ENCODE data around the gene GUK1. TPM values are rescaled to one million over a fixed set of nuclear protein-coding genes. Genes with fewer than 3 reads are reported as not detected.

GUK1 gene
- total RNA-seq, 2 donors from 2014 or later = 110 to 112 TPM

- H3K27me3 ChIP-seq (ENCODE audit: control insufficient read depth, insufficient read depth, low read length, poor library complexity, severe bottlenecking) = no peaks in the 10 kb centered on the region
- no peak overlapping the region for H3K27ac Mint-ChIP-seq
- no peak for TF ChIP-seq CTCF (conservative IDR thresholded peaks at IDR 0.05)
Measured at GRCh38 chr1:228107636-228108035, 32.4 kb upstream of the GUK1 start.

GRCh38 chr1:228108055-228108690 lies 31.9 kb upstream of the GUK1 start:
- no peak overlapping the region for H3K27ac ChIP-seq (ENCODE audit: low read depth, low read length)
- no peak for TF ChIP-seq CTCF (conservative IDR thresholded peaks at IDR 0.05)

More at GRCh38 chr1:228107636-228108035, 32.4 kb upstream of the GUK1 start:
- Mint-ChIP-seq H3K4me3 (peak overlapping the region; percentile 84), H3K4me1 (peaks cover 12% of the 10 kb centered on the region), H3K36me3 (ENCODE audit: low read depth) (peaks cover 13% of the 10 kb centered on the region), H3K9me3 (peaks cover 2% of the 10 kb centered on the region), H3K27me3 (ENCODE audit: insufficient read depth) (peaks cover 4% of the 10 kb centered on the region)
- DNase-seq = peak; percentile 35
- Histone ChIP-seq H3K9ac (ENCODE audit: extremely low read depth, low read length, poor library complexity, severe bottlenecking) (no peak overlapping the region), H3K4me1 (ENCODE audit: control insufficient read depth, insufficient read depth, low read length) (peaks cover 5% of the 10 kb centered on the region), H3K36me3 (ENCODE audit: control insufficient read depth, insufficient read depth, low read length) (peaks cover 14% of the 10 kb centered on the region), H3K27ac (ENCODE audit: low read depth, low read length) (no peak overlapping the region), H3K9me3 (ENCODE audit: control insufficient read depth, low read length) (no peaks in the 10 kb centered on the region), H3K4me3 (ENCODE audit: low read length) (no peak overlapping the region)
- WGBS, 2 experiments (ENCODE audit: insufficient coverage in 1 of 2, insufficient read length in 1 of 2) = 92 to 95% methylated on average over 16 to 19 of the region's 19 CpGs

GRCh38 chr1:228108742-228109072 lies 31.4 kb upstream of the GUK1 start:
- peaks cover 3% of the 10 kb centered on the region for H3K9me3 ChIP-seq (ENCODE audit: control insufficient read depth, low read length)
- peak overlapping the region; percentile 87 for H3K9ac ChIP-seq (ENCODE audit: extremely low read depth, low read length, poor library complexity, severe bottlenecking)
- Mint-ChIP-seq H3K9me3 (peaks cover 2% of the 10 kb centered on the region), H3K27ac (peak overlapping the region; percentile 94), H3K36me3 (ENCODE audit: low read depth) (peaks cover 13% of the 10 kb centered on the region), H3K4me3 (peak overlapping the region; percentile 84), H3K4me1 (peaks cover 12% of the 10 kb centered on the region), H3K27me3 (ENCODE audit: insufficient read depth) (peaks cover 4% of the 10 kb centered on the region)
- H3K4me3 ChIP-seq (ENCODE audit: low read length) = peak overlapping the region; percentile 94
- TF ChIP-seq CTCF (conservative IDR thresholded peaks at IDR 0.05) = no peak
- DNase-seq = no peak
- H3K27ac ChIP-seq (ENCODE audit: low read depth, low read length) = peak overlapping the region; percentile 58
- 5 to 10% methylated on average over 4 to 8 of the region's 8 CpGs for WGBS, 2 experiments (ENCODE audit: insufficient coverage in 1 of 2, insufficient read length in 1 of 2)
- no peaks in the 10 kb centered on the region for H3K27me3 ChIP-seq (ENCODE audit: control insufficient read depth, insufficient read depth, low read length, poor library complexity, severe bottlenecking)
- peaks cover 14% of the 10 kb centered on the region for H3K36me3 ChIP-seq (ENCODE audit: control insufficient read depth, insufficient read depth, low read length)
- peaks cover 5% of the 10 kb centered on the region for H3K4me1 ChIP-seq (ENCODE audit: control insufficient read depth, insufficient read depth, low read length)

More at GRCh38 chr1:228108055-228108690, 31.9 kb upstream of the GUK1 start:
- peak overlapping the region; percentile 87 for H3K9ac ChIP-seq (ENCODE audit: extremely low read depth, low read length, poor library complexity, severe bottlenecking)
- Mint-ChIP-seq H3K27ac (peak overlapping the region; percentile 94), H3K4me3 (peak overlapping the region; percentile 84), H3K4me1 (peaks cover 12% of the 10 kb centered on the region), H3K9me3 (peaks cover 2% of the 10 kb centered on the region), H3K36me3 (ENCODE audit: low read depth) (peaks cover 13% of the 10 kb centered on the region), H3K27me3 (ENCODE audit: insufficient read depth) (peaks cover 4% of the 10 kb centered on the region)
- no peaks in the 10 kb centered on the region for H3K9me3 ChIP-seq (ENCODE audit: control insufficient read depth, low read length)
- 88 to 91% methylated on average over 6 to 11 of the region's 11 CpGs for WGBS, 2 experiments (ENCODE audit: insufficient coverage in 1 of 2, insufficient read length in 1 of 2)
- no peaks in the 10 kb centered on the region for H3K27me3 ChIP-seq (ENCODE audit: control insufficient read depth, insufficient read depth, low read length, poor library complexity, severe bottlenecking)
- peaks cover 5% of the 10 kb centered on the region for H3K4me1 ChIP-seq (ENCODE audit: control insufficient read depth, insufficient read depth, low read length)
- peaks cover 14% of the 10 kb centered on the region for H3K36me3 ChIP-seq (ENCODE audit: control insufficient read depth, insufficient read depth, low read length)
- peak overlapping the region; percentile 94 for H3K4me3 ChIP-seq (ENCODE audit: low read length)
- peak; percentile 25 for DNase-seq

Data from endodermal cell (in vitro differentiated cells).